ENCODE results near the gene CBX3. TPM values are rescaled to one million over a fixed set of nuclear protein-coding genes. Genes with fewer than 3 reads are reported as not detected.
"Not testable (repeated sequence)": the region's sequence is repeated elsewhere in the genome, so short reads cannot be mapped to it uniquely, and the experiment has no call there.

Gene CBX3
- total and polyA plus RNA-seq, 12 donors: 35.2 to 203 (median 87.8) TPM

DNA sequence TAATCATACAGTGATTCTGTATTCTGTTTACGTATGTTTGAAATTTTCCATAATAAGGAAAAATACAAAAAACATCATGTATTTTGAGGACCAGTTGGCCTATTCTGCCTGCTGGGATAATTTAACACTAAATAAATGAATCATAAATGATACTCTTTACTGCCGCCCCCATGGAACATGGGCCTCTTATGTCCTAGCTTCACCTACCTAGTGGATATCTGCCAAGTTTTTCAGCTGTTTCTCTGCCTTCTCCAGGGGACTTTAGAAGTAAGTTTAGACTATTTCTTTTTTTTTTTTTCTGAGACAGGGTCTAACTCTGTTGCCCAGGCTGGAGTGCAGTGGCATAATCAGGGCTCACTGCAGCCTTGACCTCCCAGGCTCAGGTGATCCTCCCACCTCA, 39.1 kb upstream of the CBX3 start:
- WGBS, 4 donors: 67 to 84% (median 81%) methylated on average over 2 of the region's 2 CpGs
- no peaks in the 10 kb centered on the region for H3K36me3 ChIP-seq (replicated peaks in 1 of 2)
- no peak for TF ChIP-seq POLR2A (IDR thresholded peaks at IDR 0.05)
- TF ChIP-seq, protein P1, sequence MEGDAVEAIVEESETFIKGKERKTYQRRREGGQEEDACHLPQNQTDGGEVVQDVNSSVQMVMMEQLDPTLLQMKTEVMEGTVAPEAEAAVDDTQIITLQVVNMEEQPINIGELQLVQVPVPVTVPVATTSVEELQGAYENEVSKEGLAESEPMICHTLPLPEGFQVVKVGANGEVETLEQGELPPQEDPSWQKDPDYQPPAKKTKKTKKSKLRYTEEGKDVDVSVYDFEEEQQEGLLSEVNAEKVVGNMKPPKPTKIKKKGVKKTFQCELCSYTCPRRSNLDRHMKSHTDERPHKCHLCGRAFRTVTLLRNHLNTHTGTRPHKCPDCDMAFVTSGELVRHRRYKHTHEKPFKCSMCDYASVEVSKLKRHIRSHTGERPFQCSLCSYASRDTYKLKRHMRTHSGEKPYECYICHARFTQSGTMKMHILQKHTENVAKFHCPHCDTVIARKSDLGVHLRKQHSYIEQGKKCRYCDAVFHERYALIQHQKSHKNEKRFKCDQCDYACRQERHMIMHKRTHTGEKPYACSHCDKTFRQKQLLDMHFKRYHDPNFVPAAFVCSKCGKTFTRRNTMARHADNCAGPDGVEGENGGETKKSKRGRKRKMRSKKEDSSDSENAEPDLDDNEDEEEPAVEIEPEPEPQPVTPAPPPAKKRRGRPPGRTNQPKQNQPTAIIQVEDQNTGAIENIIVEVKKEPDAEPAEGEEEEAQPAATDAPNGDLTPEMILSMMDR (IDR thresholded peaks at IDR 0.05): no peak
- H3K4me3 ChIP-seq: no peak overlapping the region
- DNase-seq: no peak
- intact Hi-C loops (cut with DNase I): no loop called here
- no peaks in the 10 kb centered on the region for H3K27me3 ChIP-seq
- no peaks in the 10 kb centered on the region for H3K4me1 ChIP-seq (replicated peaks in 1 of 2)
- H3K27ac ChIP-seq: no peak overlapping the region
- H3K9me3 ChIP-seq (replicated peaks in 1 of 3): no peaks in the 10 kb centered on the region

DNA sequence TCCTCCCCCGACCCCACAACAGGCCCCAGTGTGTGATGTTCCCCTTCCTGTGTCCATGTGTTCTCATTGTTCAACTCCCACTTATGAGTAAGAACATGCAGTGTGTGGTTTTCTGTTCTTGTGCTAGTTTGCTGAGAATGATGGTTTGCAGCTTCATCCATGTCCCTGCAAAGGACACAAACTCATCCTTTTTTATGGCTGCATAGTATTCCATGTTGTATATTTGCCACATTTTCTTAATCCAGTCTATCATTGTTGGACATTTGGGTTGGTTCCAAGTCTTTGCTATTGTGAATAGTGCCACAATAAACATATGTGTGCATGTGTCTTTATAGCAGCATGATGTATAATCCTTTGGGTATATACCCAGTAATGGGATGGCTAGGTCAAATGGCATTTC, 37.7 kb upstream of the CBX3 start:
- DNase-seq; H3K9me3 ChIP-seq (replicated peaks in 1 of 3); H3K27me3 ChIP-seq; H3K27ac ChIP-seq; H3K4me3 ChIP-seq; H3K4me1 ChIP-seq (replicated peaks in 1 of 2); H3K36me3 ChIP-seq (replicated peaks in 1 of 2); intact Hi-C loops (cut with DNase I): not testable (repeated sequence)
- WGBS, 4 donors: 58 to 75% (median 70%) methylated on average over 1 of the region's 1 CpG

DNA sequence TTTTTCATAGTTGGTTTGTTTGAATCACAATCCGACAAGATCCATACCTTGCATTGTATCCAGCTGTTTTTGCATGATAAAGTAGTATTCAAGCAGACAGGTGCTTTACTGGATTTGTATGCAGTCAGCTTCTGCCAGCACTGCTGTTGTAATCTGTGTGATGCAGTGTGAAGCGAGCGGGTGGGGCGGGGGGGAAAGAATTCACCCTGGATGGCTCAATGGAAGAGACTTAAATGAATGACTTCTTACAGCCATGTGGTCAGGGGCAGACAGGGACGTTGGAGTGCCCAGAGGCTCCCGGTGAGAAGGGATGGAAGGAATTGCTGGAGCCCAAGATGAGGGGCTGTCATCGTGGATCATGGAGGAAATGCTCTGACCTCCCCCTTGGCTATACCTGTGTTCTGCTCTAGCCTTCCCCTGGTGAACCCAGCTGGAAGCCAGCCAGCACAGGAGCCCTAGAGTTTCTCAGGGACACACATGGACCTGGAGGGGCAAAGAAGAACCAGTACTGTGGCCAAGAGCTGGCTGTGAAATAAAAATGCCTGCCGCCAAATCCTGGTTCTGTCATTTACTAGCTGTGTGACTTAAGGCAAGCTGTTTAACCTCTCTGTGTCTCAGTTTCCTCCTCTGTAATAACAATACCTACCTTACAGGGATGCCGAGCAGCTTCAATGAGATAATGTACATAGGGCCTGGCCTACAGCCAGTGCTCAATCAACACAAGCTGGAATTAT, 35.4 kb upstream of the CBX3 start:
- TF ChIP-seq, protein P1 (IDR thresholded peaks at IDR 0.05): no peak
- TF ChIP-seq POLR2A (IDR thresholded peaks at IDR 0.05): no peak
- DNase-seq: no peak
- 74 to 81% (median 77%) methylated on average over 8 to 9 of the region's 9 CpGs for WGBS, 4 donors

DNA sequence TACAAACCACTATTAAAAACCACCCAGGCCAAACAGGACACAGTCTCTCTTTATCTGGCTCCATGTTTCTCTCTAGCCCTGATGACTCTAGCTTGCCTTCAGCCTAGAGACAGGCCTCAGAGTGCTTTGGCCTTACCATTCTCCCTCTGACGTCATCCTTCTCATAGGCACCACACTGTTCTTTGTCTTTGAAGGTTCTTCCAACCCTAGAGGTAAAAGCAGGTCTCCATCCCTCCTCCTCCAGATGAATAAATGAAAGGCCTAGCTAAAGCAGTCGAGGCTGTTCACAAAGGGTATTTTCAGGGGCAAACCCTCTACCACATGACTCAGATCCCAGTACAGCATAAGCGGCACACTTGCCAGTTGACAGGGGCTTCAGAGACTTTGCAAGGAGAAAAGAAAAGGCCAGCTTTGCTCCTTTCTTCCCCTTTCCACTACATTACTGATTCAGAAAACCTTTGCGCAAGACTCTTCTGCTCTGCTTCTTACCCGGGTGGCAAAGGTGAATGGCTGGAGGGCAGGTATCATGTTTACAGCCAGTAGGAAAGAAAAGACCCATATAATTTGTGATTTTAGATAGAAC, 34.8 kb upstream of the CBX3 start:
- intact Hi-C loops (cut with DNase I): no loop called here
- Histone ChIP-seq H3K27me3 (no peaks in the 10 kb centered on the region), H3K4me1 (replicated peaks in 1 of 2) (no peaks in the 10 kb centered on the region), H3K27ac (no peak overlapping the region), H3K36me3 (replicated peaks in 1 of 2) (no peaks in the 10 kb centered on the region), H3K4me3 (no peak overlapping the region), H3K9me3 (replicated peaks in 1 of 3) (no peaks in the 10 kb centered on the region)
- DNase-seq: no peak
- WGBS, 4 donors: 81 to 88% (median 84%) methylated on average over 5 of the region's 5 CpGs
- TF ChIP-seq, protein P1 (IDR thresholded peaks at IDR 0.05): no peak
- no peak for TF ChIP-seq POLR2A (IDR thresholded peaks at IDR 0.05)

More for the DNA sequence above, 35.4 kb upstream of the CBX3 start:
- Histone ChIP-seq H3K27ac (no peak overlapping the region), H3K27me3 (no peaks in the 10 kb centered on the region), H3K36me3 (replicated peaks in 1 of 2) (no peaks in the 10 kb centered on the region), H3K9me3 (replicated peaks in 1 of 3) (no peaks in the 10 kb centered on the region), H3K4me3 (no peak overlapping the region), H3K4me1 (replicated peaks in 1 of 2) (no peaks in the 10 kb centered on the region)
- intact Hi-C loops (cut with DNase I): no loop called here
